Heart left ventricle (tissue), 13 donors: Measurements from ENCODE around the gene PCSK5.

ENCODE experiments used
- POLR2A ChIP-seq, 2 donors: fragments of 450-650 bp; IDR thresholded peaks; one replicate each; pipeline ENCODE4 v1.6.1; 2017; ENCODE audit warnings: antibody characterized with exemption in 2 of 2, mild to moderate bottlenecking in 2 of 2, moderate library complexity in 2 of 2
- TF ChIP-seq, protein P1 (sequence below), 12 donors: fragments of 200-600 bp; sonication (generic) in 4 of 12; IDR thresholded peaks; one replicate each; pipeline versions ENCODE4 v1.5.0 to v1.8.0; 2018 to 2022; ENCODE audit warnings: antibody characterized with exemption in 12 of 12, mild to moderate bottlenecking in 5 of 12
- donor health status: ischemic (EF 13 %, LVEDD 7.1; RV severe dilation, severe dysfunction).
- donor health status: DM: no; HTN: yes; CAD: no.
- donor health status: DM: no; HTN: no; CAD: no.
- donor health status: ischemic (EF 25% LVEDD 6.9; RV normal size, moderate dysfunction).
- donor health status: ischemic (EF 25% LVEDD 5.7; RV mildly dilated, moderate dysfunction).
- donor health status: ischemic (EF 35%, LVEDD 5.7; RV mildly dilated, moderate dysfunction).
- donor health status: nonischemic (EF 11% LVEDD 7.7; RV severe dilation, severe dysfunction).
- donor health status: DM: yes; HTN: yes; CAD: no.
- donor health status: PGD.
- donor health status: ischemic (EF 29% LVEDD 5.4; RV normal size, mild dysfunction).
- donor health status: nonischemic (EF 23%, LVEDD 6.1; RV moderate dilation, normal function).

DNA sequence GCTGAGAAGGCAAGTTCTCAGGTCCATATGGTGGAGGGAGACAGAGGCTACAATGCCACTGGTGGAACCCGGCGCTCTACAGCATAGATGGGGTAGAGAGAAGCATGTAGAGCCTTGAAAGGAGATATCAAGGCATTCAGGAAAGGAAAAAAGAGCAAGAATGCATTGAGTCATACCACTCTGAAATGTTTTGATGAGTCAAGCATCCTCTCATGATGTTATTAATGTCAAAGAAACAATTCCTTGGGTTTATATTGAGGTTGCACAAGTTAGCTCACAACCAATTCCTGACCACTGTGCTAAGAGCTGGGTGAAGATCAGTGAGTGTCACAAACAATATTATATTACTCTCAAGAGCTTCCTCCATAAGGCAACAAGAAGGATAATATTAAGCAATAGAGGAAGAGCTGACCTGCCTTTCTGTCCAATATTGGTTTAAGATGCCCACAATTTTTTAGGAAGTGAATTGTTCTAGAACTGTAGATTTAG, 325.7 kb downstream of the PCSK5 start:
- TF ChIP-seq, protein P1, sequence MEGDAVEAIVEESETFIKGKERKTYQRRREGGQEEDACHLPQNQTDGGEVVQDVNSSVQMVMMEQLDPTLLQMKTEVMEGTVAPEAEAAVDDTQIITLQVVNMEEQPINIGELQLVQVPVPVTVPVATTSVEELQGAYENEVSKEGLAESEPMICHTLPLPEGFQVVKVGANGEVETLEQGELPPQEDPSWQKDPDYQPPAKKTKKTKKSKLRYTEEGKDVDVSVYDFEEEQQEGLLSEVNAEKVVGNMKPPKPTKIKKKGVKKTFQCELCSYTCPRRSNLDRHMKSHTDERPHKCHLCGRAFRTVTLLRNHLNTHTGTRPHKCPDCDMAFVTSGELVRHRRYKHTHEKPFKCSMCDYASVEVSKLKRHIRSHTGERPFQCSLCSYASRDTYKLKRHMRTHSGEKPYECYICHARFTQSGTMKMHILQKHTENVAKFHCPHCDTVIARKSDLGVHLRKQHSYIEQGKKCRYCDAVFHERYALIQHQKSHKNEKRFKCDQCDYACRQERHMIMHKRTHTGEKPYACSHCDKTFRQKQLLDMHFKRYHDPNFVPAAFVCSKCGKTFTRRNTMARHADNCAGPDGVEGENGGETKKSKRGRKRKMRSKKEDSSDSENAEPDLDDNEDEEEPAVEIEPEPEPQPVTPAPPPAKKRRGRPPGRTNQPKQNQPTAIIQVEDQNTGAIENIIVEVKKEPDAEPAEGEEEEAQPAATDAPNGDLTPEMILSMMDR (IDR thresholded peaks at IDR 0.05): no peak
- no peak for TF ChIP-seq POLR2A (IDR thresholded peaks at IDR 0.05)
